ENCODE measurements around the gene MSANTD4. TPM values are rescaled to one million over a fixed set of nuclear protein-coding genes. Genes with fewer than 3 reads are reported as not detected.

MSANTD4 gene
- total RNA-seq, 4 donors from 2014 or later: 3.0 to 13.5 (median 6.7) TPM

- Histone ChIP-seq H3K36me3 (no peaks in the 10 kb centered on the region), H3K27me3 (no peaks in the 10 kb centered on the region), H3K4me3 (no peak overlapping the region), H3K4me1 (no peaks in the 10 kb centered on the region), H3K27ac (no peak overlapping the region), H3K9me3 (no peaks in the 10 kb centered on the region)
- intact Hi-C loops (cut with DNase I): no loop called here
- no peak for DNase-seq
- TF ChIP-seq POLR2A (IDR thresholded peaks at IDR 0.05) (no peak), CTCF (IDR thresholded peaks at IDR 0.05) (no peak)
Measured at GRCh38 chr11:106047631-106048030, 25.6 kb upstream of the MSANTD4 start.

- DNase-seq: no peak
- Histone ChIP-seq H3K4me1 (no peaks in the 10 kb centered on the region), H3K27ac (no peak overlapping the region), H3K36me3 (no peaks in the 10 kb centered on the region), H3K9me3 (no peaks in the 10 kb centered on the region), H3K27me3 (no peaks in the 10 kb centered on the region), H3K4me3 (no peak overlapping the region)
- intact Hi-C loops (cut with DNase I): no loop called here
- TF ChIP-seq CTCF (IDR thresholded peaks at IDR 0.05): no peak
- TF ChIP-seq POLR2A (IDR thresholded peaks at IDR 0.05): no peak
Measured at GRCh38 chr11:106043540-106043939, 21.5 kb upstream of the MSANTD4 start.

- H3K27me3 ChIP-seq: peaks cover 0 to 8% (median 0%) of the 10 kb centered on the region in 4 donors
- no peak overlapping the region for H3K27ac ChIP-seq
- no peak for TF ChIP-seq POLR2A (IDR thresholded peaks at IDR 0.05)
- TF ChIP-seq CTCF (IDR thresholded peaks at IDR 0.05): no peak
- 58 to 80% methylated on average over 2 of the region's 2 CpGs for WGBS, 2 donors
- no peaks in the 10 kb centered on the region for H3K36me3 ChIP-seq
- no peak overlapping the region for H3K4me3 ChIP-seq
- no peaks in the 10 kb centered on the region for H3K9me3 ChIP-seq
- no peak for DNase-seq
- no peaks in the 10 kb centered on the region for H3K4me1 ChIP-seq
- intact Hi-C loops (cut with DNase I): no loop called here
Measured at GRCh38 chr11:106032861-106033260, 10.8 kb upstream of the MSANTD4 start.

GRCh38 chr11:106031936-106032335 is 9.9 kb upstream of the MSANTD4 start:
- intact Hi-C loops (cut with DNase I): no loop called here
- WGBS, 2 donors: 70 to 76% methylated on average over 3 of the region's 3 CpGs
- Histone ChIP-seq H3K4me1 (no peaks in the 10 kb centered on the region), H3K27ac (no peak overlapping the region), H3K36me3 (no peaks in the 10 kb centered on the region), H3K27me3 (peaks cover 0 to 11% (median 0%) of the 10 kb centered on the region in 4 donors), H3K4me3 (no peak overlapping the region), H3K9me3 (no peaks in the 10 kb centered on the region)
- no peak for DNase-seq
- TF ChIP-seq CTCF (IDR thresholded peaks at IDR 0.05) (no peak), POLR2A (IDR thresholded peaks at IDR 0.05) (no peak)

- no peak overlapping the region for H3K4me3 ChIP-seq
Measured at GRCh38 chr11:106031202-106031810, 9.3 kb upstream of the MSANTD4 start.

More at GRCh38 chr11:106031202-106031810, 9.3 kb upstream of the MSANTD4 start:
- Histone ChIP-seq H3K4me1 (no peaks in the 10 kb centered on the region), H3K27me3 (peaks cover 0 to 11% (median 0%) of the 10 kb centered on the region in 4 donors), H3K36me3 (no peaks in the 10 kb centered on the region), H3K27ac (peak overlapping the region in 2 of 4 donors; percentile 13 to 29), H3K9me3 (no peaks in the 10 kb centered on the region)
- intact Hi-C loops (cut with DNase I): no loop called here
- TF ChIP-seq POLR2A (IDR thresholded peaks at IDR 0.05) (no peak), CTCF (IDR thresholded peaks at IDR 0.05) (no peak)
- no peak for DNase-seq
- WGBS, 2 donors: 18 to 25% methylated on average over 2 of the region's 2 CpGs
